ENCODE measurements around the gene RAB30. TPM values are rescaled to one million over a fixed set of nuclear protein-coding genes. Genes with fewer than 3 reads are reported as not detected.

The RAB30 gene
- total and polyA plus RNA-seq, 3 donors from 2014 or later, result 11.4 to 13.1 (median 12.3) TPM

DNA sequence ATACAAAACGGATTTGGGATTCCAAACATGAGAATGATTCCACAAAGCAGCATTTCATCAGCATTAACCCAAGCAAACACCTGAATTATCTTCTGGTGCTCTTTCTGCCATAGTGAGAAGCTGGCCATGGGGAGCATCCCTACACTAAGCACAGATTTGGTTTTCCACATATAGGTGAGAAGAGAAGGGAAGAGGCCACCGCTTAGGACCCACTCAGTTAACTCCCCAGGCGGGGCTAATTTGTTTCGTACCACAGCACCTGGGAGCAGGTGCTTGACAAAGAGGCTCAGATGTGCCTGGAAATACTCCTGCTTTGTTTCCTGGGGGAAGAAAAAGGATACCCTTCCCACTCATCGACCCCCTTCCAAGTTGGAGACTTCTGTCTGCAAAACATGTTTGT, 64.2 kb downstream of the RAB30 start:
- Histone ChIP-seq H3K27me3 (no peaks in the 10 kb centered on the region), H3K4me3 (no peak overlapping the region), H3K4me1 (peaks cover 33% of the 10 kb centered on the region), H3K9me3 (no peaks in the 10 kb centered on the region), H3K36me3 (ENCODE audit: low read depth, missing control alignments) (no peaks in the 10 kb centered on the region), H3K27ac (peak overlapping the region in 1 of 2 donors; percentile 57)
- 62 to 79% methylated on average over 5 of the region's 5 CpGs for WGBS, 2 donors
- no peak for DNase-seq
- TF ChIP-seq, protein P1, sequence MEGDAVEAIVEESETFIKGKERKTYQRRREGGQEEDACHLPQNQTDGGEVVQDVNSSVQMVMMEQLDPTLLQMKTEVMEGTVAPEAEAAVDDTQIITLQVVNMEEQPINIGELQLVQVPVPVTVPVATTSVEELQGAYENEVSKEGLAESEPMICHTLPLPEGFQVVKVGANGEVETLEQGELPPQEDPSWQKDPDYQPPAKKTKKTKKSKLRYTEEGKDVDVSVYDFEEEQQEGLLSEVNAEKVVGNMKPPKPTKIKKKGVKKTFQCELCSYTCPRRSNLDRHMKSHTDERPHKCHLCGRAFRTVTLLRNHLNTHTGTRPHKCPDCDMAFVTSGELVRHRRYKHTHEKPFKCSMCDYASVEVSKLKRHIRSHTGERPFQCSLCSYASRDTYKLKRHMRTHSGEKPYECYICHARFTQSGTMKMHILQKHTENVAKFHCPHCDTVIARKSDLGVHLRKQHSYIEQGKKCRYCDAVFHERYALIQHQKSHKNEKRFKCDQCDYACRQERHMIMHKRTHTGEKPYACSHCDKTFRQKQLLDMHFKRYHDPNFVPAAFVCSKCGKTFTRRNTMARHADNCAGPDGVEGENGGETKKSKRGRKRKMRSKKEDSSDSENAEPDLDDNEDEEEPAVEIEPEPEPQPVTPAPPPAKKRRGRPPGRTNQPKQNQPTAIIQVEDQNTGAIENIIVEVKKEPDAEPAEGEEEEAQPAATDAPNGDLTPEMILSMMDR (IDR thresholded peaks at IDR 0.05), result no peak
- no peak for TF ChIP-seq POLR2A (IDR thresholded peaks at IDR 0.05)
- intact Hi-C loops (cut with DNase I; ENCODE audit: low total_unique reads), result no loop called here

DNA sequence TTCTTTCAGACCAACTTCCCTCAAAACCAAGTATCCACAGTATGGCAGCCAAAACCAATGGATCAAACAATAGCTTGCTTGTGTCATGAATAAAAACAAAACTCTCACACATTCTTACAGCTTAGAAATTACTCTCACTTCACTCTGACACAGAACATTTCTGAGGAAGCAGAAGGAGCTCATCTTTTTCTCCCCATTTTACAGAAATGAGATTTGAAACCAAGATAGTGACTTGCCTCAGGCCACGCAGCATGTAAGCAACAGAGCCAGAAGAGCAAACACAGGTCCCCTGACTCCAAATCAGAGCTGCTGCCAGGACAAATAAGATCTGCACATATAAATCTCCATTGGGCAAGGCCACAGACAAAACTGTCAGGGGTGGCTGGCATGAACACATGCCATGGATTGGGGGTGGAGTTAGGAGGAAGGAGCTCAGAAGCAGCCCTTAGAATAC, 64.8 kb downstream of the RAB30 start:
- intact Hi-C loops (cut with DNase I; ENCODE audit: low total_unique reads), result no loop called here
- H3K4me1 ChIP-seq, result peaks cover 29% of the 10 kb centered on the region
- no peak overlapping the region for H3K4me3 ChIP-seq
- no peak for DNase-seq
- TF ChIP-seq POLR2A (IDR thresholded peaks at IDR 0.05), result no peak
- TF ChIP-seq, protein P1 (IDR thresholded peaks at IDR 0.05), result no peak
- 76 to 92% methylated on average over 1 of the region's 1 CpG for WGBS, 2 donors
- H3K27ac ChIP-seq, result no peak overlapping the region
- H3K9me3 ChIP-seq, result no peaks in the 10 kb centered on the region
- no peaks in the 10 kb centered on the region for H3K27me3 ChIP-seq
- no peaks in the 10 kb centered on the region for H3K36me3 ChIP-seq (ENCODE audit: low read depth, missing control alignments)

DNA sequence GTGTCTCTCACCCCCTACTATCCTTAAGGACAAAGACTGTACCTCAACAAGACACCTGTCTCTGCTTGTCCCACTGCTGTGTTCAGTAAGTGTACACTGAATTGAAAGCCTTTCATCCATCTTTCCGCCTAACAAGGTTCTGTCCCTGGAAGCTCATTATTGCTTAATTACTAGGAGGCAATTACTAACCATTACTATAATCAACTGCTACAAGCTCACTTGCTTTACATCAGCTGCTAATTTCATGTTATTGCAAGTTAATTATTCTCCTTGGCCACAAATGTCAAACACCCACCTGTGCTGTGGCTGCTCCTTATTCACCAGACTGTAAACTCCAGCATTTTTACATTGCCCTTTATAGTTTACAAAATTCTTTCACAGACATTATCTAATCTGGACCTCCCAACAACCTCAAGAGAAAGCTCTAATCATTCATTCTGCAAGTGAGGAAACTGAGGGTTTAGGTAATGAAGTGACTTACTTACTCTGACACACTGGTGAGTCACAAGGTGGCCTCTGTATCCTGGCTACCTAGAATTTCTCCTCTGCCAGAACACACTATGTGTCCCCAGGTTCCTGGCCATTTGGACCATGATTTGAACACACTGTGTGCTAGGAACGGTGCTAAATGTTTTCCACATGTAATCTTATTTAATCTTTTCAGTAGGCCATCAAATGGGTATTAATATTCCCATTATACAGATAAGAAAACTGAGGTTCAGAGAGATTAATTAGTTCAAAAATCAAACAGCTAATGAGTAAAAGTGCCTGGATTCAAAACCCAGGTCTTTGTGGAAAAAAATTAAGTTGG, 66.7 kb downstream of the RAB30 start:
- Histone ChIP-seq H3K36me3 (ENCODE audit: low read depth, missing control alignments) (no peaks in the 10 kb centered on the region), H3K27me3 (no peaks in the 10 kb centered on the region), H3K4me1 (peaks cover 20% of the 10 kb centered on the region), H3K9me3 (no peaks in the 10 kb centered on the region), H3K4me3 (no peak overlapping the region), H3K27ac (no peak overlapping the region)
- no peak for TF ChIP-seq POLR2A (IDR thresholded peaks at IDR 0.05)
- TF ChIP-seq, protein P1 (IDR thresholded peaks at IDR 0.05), result no peak
- DNase-seq, result no peak
- WGBS, 2 donors, result 95 to 99% methylated on average over 2 of the region's 2 CpGs
- intact Hi-C loops (cut with DNase I; ENCODE audit: low total_unique reads), result no loop called here

GRCh38 chr11:83002522-83002921, 69.2 kb downstream of the RAB30 start:
- Histone ChIP-seq H3K4me1 (peaks cover 7% of the 10 kb centered on the region), H3K9me3 (no peaks in the 10 kb centered on the region), H3K36me3 (ENCODE audit: low read depth, missing control alignments) (no peaks in the 10 kb centered on the region), H3K27me3 (no peaks in the 10 kb centered on the region), H3K27ac (no peak overlapping the region), H3K4me3 (no peak overlapping the region)
- TF ChIP-seq, protein P1 (IDR thresholded peaks at IDR 0.05), result no peak
- TF ChIP-seq POLR2A (IDR thresholded peaks at IDR 0.05), result no peak
- intact Hi-C loops (cut with DNase I; ENCODE audit: low total_unique reads), result no loop called here
- DNase-seq, result no peak
- WGBS, 2 donors, result 90 to 93% methylated on average over 3 of the region's 3 CpGs

DNA sequence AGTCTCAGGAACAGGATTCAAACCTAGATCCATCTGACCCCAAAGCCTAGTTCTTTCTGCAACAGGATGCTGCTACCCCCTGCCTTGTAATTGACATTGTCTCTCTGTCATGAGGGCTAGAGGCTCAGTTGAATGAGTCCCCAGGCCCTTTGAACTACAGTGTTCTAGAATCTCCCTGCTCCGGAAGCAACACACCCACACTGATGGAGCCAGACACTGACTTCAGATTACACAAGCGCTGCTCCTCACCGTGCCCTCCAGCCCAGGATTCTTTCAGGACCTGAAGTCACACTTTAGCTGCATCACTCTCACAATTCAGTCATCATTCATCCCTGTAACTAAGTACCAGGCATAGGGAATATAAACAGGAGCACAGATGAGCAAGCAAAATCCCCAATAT, 69.6 kb downstream of the RAB30 start:
- intact Hi-C loops (cut with DNase I; ENCODE audit: low total_unique reads), result no loop called here
- Histone ChIP-seq H3K36me3 (ENCODE audit: low read depth, missing control alignments) (no peaks in the 10 kb centered on the region), H3K27ac (no peak overlapping the region), H3K4me3 (no peak overlapping the region), H3K4me1 (peaks cover 2% of the 10 kb centered on the region), H3K9me3 (no peaks in the 10 kb centered on the region), H3K27me3 (no peaks in the 10 kb centered on the region)
- TF ChIP-seq, protein P1 (IDR thresholded peaks at IDR 0.05), result no peak
- no peak for TF ChIP-seq POLR2A (IDR thresholded peaks at IDR 0.05)
- WGBS, 2 donors, result 70 to 97% methylated on average over 3 of the region's 3 CpGs
- no peak for DNase-seq
